ENCODE measurements around the gene PITPNC1.
A peak's percentile ranks its signal among the peaks of the same experiment; 100 is the strongest.

PITPNC1 gene

GRCh38 chr17:67582673-67583081 lies 205.6 kb downstream of the PITPNC1 start:
- DNase-seq: no peak

- DNase-seq: no peak
These were observed 208.1 kb downstream of the PITPNC1 start for GRCh38 chr17:67585077-67585602.

GRCh38 chr17:67588326-67588725 lies 211.2 kb downstream of the PITPNC1 start:
- no peak for DNase-seq

GRCh38 chr17:67594115-67594880 lies 217.2 kb downstream of the PITPNC1 start:
- peak; percentile 64 to 85 (median 72) for DNase-seq

GRCh38 chr17:67600408-67600807 lies 223.3 kb downstream of the PITPNC1 start:
- DNase-seq: no peak

- no peak for DNase-seq
These were observed 224.8 kb downstream of the PITPNC1 start for GRCh38 chr17:67601897-67602296.

GRCh38 chr17:67602444-67602843 lies 225.4 kb downstream of the PITPNC1 start:
- DNase-seq: no peak

GRCh38 chr17:67602974-67603373 lies 225.9 kb downstream of the PITPNC1 start:
- DNase-seq: peak; percentile 8 to 53 (median 44)

GRCh38 chr17:67605256-67605912 lies 228.3 kb downstream of the PITPNC1 start:
- no peak for DNase-seq

- no peak for DNase-seq
These were observed 229.4 kb downstream of the PITPNC1 start for GRCh38 chr17:67606471-67606870.

- no peak for DNase-seq
These were observed 230.0 kb downstream of the PITPNC1 start for GRCh38 chr17:67606896-67607604.

GRCh38 chr17:67610061-67610460 lies 233.0 kb downstream of the PITPNC1 start:
- DNase-seq: no peak

GRCh38 chr17:67613961-67614360 lies 236.9 kb downstream of the PITPNC1 start:
- DNase-seq: no peak

GRCh38 chr17:67615011-67615561 lies 238.0 kb downstream of the PITPNC1 start:
- DNase-seq: no peak

GRCh38 chr17:67615736-67616135 lies 238.7 kb downstream of the PITPNC1 start:
- DNase-seq: no peak

- no peak for DNase-seq
These were observed 240.3 kb downstream of the PITPNC1 start for GRCh38 chr17:67617304-67617899.

- no peak for DNase-seq
These were observed 242.5 kb downstream of the PITPNC1 start for GRCh38 chr17:67619555-67619954.

- no peak for DNase-seq
These were observed 243.0 kb downstream of the PITPNC1 start for GRCh38 chr17:67620088-67620487.

GRCh38 chr17:67620636-67621035 lies 243.6 kb downstream of the PITPNC1 start:
- DNase-seq: no peak

GRCh38 chr17:67623767-67624166 lies 246.7 kb downstream of the PITPNC1 start:
- DNase-seq: no peak

- no peak for DNase-seq
These were observed 248.0 kb downstream of the PITPNC1 start for GRCh38 chr17:67624886-67625656.

- no peak for DNase-seq
These were observed 248.9 kb downstream of the PITPNC1 start for GRCh38 chr17:67625971-67626370.

Data from suppressor macrophage (primary cell).